ENCODE results near the gene RAD51B. TPM values are rescaled to one million over a fixed set of nuclear protein-coding genes. Genes with fewer than 3 reads are reported as not detected.

RAD51B gene
- total RNA-seq, 1 experiment from 2014 or later: 29.9 TPM

DNA sequence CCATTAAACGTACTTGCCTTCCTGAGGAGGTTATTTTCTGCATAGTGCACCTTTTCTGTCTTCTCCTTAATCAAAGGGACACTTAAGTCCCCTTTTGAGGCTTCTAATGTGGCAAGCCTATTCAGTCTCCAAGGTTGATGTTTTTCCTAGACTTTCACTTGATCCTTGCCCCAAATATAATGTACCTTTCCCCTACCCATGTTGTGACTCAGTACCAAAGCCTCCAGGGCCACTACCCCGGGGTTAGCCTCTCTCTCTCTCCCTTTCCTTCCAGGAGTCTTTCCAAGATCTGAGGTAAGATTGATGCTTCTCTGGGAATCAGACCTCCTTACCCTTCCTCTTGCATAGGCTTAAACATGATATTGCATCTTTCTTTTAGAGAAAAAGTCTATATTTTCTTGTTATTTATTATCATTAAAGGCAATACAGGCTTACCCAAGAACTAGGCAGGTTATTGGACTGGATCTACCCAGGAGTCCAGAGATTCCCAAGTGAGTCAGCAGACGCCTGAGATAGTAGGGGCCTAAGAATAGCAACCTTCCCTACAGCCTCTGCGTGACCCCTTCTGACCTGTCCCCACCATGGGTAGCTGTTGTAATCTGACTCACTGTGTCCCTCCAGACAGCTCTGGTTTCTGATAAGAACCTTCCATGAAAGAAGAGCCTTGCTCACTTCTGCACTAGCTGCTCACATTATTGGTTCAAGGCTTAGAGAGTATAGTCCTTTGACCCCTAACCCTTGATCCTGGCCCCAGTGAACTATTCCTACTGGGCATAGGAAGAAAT lies 800.4 kb downstream of the RAD51B start:
- Histone ChIP-seq H2AFZ (no peak overlapping the region), H4K20me1 (ENCODE audit: insufficient read depth) (no peaks in the 10 kb centered on the region), H3K27me3 (ENCODE audit: insufficient read depth, low read depth) (no peaks in the 10 kb centered on the region), H3K36me3 (ENCODE audit: low read depth) (peaks cover 22% of the 10 kb centered on the region; the same call in 1 of the 2 replicates), H3K27ac (peak overlapping the region; percentile 80), H3F3A (ENCODE audit: insufficient read depth, low read depth) (peaks cover 43% of the 10 kb centered on the region), H3K9me2 (ENCODE audit: insufficient read depth) (no peaks in the 10 kb centered on the region), H3K4me1 (replicated peaks; ENCODE audit: insufficient read depth) (peaks cover 40% of the 10 kb centered on the region), H3K9me3 (ENCODE audit: insufficient read depth, low read depth) (peaks cover 43% of the 10 kb centered on the region), H3K79me2 (ENCODE audit: low read depth) (no peaks in the 10 kb centered on the region), H3K4me2 (peak overlapping the region; percentile 25), H3K4me3 (peak overlapping the region; percentile 7; the same call in 1 of the 2 replicates)
- peak; percentile 58 to 88 for DNase-seq
- no peak for TF ChIP-seq CTCF (conservative IDR thresholded peaks at IDR 0.05)
- no peak for TF ChIP-seq EZH2 (IDR thresholded peaks at IDR 0.05; ENCODE audit: low read depth)
- no TSS peak for BruUV-seq (replicated peaks)
- intact Hi-C loops (cut with micrococcal nuclease; ENCODE audit: unreplicated experiment): no loop called here
- POLR2A ChIA-PET (ENCODE audit: unreplicated experiment): interaction anchor here (0.6 to 1.1 kb wide), 5 partner anchors 8 to 1996 kb away, joined by 3 to 13 read pairs (median 3); no protein-coding TSS in a partner anchor
- CTCF ChIA-PET: no interaction called here

GRCh38 chr14:68621400-68622365 lies 802.1 kb downstream of the RAD51B start:
- ChIA-PET CTCF (no interaction called here), POLR2A (ENCODE audit: unreplicated experiment) (interaction anchor here (0.6 to 1.1 kb wide), 2 partner anchors 35 to 62 kb away, joined by 5 to 13 read pairs; no protein-coding TSS in a partner anchor)
- peak overlapping the region; percentile 80 for H3K27ac ChIP-seq

More at GRCh38 chr14:68621400-68622365, 802.1 kb downstream of the RAD51B start:
- H2AFZ ChIP-seq: no peak overlapping the region
- no peak overlapping the region for H3K4me2 ChIP-seq
- peaks cover 49% of the 10 kb centered on the region for H3K4me1 ChIP-seq (replicated peaks; ENCODE audit: insufficient read depth)
- intact Hi-C loops (cut with micrococcal nuclease; ENCODE audit: unreplicated experiment): no loop called here
- peaks cover 20% of the 10 kb centered on the region; the same call in 1 of the 2 replicates for H3K36me3 ChIP-seq (ENCODE audit: low read depth)
- H4K20me1 ChIP-seq (ENCODE audit: insufficient read depth): no peaks in the 10 kb centered on the region
- BruUV-seq (replicated peaks): no TSS peak
- no peaks in the 10 kb centered on the region for H3K79me2 ChIP-seq (ENCODE audit: low read depth)
- H3K27me3 ChIP-seq (ENCODE audit: insufficient read depth, low read depth): no peaks in the 10 kb centered on the region
- peaks cover 36% of the 10 kb centered on the region for H3F3A ChIP-seq (ENCODE audit: insufficient read depth, low read depth)
- H3K9me3 ChIP-seq (ENCODE audit: insufficient read depth, low read depth): peaks cover 26% of the 10 kb centered on the region
- no peak for TF ChIP-seq CTCF (conservative IDR thresholded peaks at IDR 0.05)
- TF ChIP-seq EZH2 (IDR thresholded peaks at IDR 0.05; ENCODE audit: low read depth): no peak
- peak in 1 of 2 experiments; percentile 35 for DNase-seq
- H3K9me2 ChIP-seq (ENCODE audit: insufficient read depth): no peaks in the 10 kb centered on the region
- no peak overlapping the region for H3K4me3 ChIP-seq
